WERI-Rb-1 (cell line): Measurements from ENCODE around the gene LATS2.

Experiments
- DNase-seq: peaks from one replicate; pipeline ENCODE4 v3.0.0-alpha.2; 2020
- H3K27ac ChIP-seq: fragments of 250-450 bp; sonication (Bioruptor Pico); 2 replicates; pipeline ENCODE4 v1.5.1; 2020; ENCODE audit warnings: mild to moderate bottlenecking, moderate library complexity
- H3K27me3 ChIP-seq: fragments of 250-450 bp; sonication (Bioruptor Pico); 2 replicates; pipeline ENCODE4 v1.5.1; 2021; ENCODE audit warnings: mild to moderate bottlenecking, low read depth, moderate library complexity; ENCODE audit not compliant: insufficient read depth, severe bottlenecking
- H3K36me3 ChIP-seq: fragments of 250-450 bp; sonication (Bioruptor Pico); 2 replicates; pipeline ENCODE4 v1.5.1; 2020; ENCODE audit warnings: mild to moderate bottlenecking, moderate library complexity
- H3K4me3 ChIP-seq: 2 replicates; pipeline ENCODE4 v1.5.1; 2011; ENCODE audit warnings: low read depth, mild to moderate bottlenecking, control low read depth, low read length
- H3K9me3 ChIP-seq: fragments of 250-450 bp; sonication (Bioruptor Pico); 2 replicates; pipeline ENCODE4 v1.5.1; 2021; ENCODE audit warnings: mild to moderate bottlenecking, moderate library complexity; ENCODE audit not compliant: severe bottlenecking
- CTCF ChIP-seq: IDR thresholded peaks from 2 replicates; pipeline ENCODE4 v1.5.1; 2011; ENCODE audit warnings: low read depth, mild to moderate bottlenecking, control low read depth, inconsistent platforms, low read length

Gene LATS2

GRCh38 chr13:21100994-21101757, 39.8 kb upstream of the LATS2 start:
- Histone ChIP-seq H3K27me3 (no peaks in the 10 kb centered on the region), H3K9me3 (no peaks in the 10 kb centered on the region), H3K4me3 (no peak overlapping the region), H3K27ac (no peak overlapping the region), H3K36me3 (no peaks in the 10 kb centered on the region)
- DNase-seq, result no peak
- TF ChIP-seq CTCF, result no peak

DNA sequence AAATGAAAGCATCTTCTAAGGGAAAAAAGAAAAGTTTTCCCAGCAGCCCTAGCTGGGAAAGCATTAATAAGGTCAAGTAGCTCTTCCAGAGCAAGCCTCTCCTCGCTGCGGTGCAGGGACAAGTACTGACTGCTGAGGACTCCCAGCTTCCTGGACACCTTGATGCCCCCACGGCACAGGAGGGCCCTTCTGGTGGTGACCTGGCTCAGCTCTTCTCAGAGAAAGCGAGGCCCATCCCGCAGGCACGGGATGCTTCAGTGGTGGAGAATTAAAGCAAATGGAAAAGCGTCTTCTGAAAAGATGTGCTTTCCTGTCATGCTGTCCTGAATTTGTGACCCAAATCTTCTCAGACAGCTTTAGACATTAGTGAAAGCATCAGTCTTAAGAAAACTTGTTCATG, 38.8 kb upstream of the LATS2 start:
- Histone ChIP-seq H3K27ac (no peak overlapping the region), H3K36me3 (no peaks in the 10 kb centered on the region), H3K4me3 (no peak overlapping the region), H3K27me3 (no peaks in the 10 kb centered on the region), H3K9me3 (no peaks in the 10 kb centered on the region)
- TF ChIP-seq CTCF, result no peak
- DNase-seq, result no peak

GRCh38 chr13:21095311-21095710, 33.9 kb upstream of the LATS2 start:
- no peaks in the 10 kb centered on the region for H3K9me3 ChIP-seq
- TF ChIP-seq CTCF, result no peak
- H3K4me3 ChIP-seq, result no peak overlapping the region
- no peaks in the 10 kb centered on the region for H3K27me3 ChIP-seq
- no peaks in the 10 kb centered on the region for H3K36me3 ChIP-seq
- no peak overlapping the region for H3K27ac ChIP-seq
- DNase-seq, result no peak

GRCh38 chr13:21089830-21090229, 28.4 kb upstream of the LATS2 start:
- Histone ChIP-seq H3K4me3 (no peak overlapping the region), H3K27me3 (no peaks in the 10 kb centered on the region), H3K36me3 (no peaks in the 10 kb centered on the region), H3K27ac (no peak overlapping the region), H3K9me3 (no peaks in the 10 kb centered on the region)
- no peak for DNase-seq
- no peak for TF ChIP-seq CTCF

DNA sequence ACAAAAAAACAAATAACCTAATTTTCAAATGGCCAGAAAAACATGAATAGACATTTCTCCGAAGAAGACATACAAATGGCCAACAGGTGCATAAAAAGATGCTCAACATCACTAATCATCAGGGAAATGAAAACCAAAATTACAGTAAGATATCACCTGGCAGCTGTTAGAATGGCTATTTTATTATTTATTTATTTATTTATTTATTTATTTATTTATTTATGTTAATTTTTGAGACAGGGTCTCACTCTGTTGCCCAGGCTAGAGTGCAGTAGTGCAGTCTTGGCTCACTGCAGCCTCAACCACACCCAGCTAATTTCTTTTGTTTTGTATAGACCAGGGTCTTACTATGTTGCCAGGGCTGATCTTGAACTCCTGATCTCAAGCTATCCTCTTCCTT, 27.1 kb upstream of the LATS2 start:
- Histone ChIP-seq H3K27me3 (no peaks in the 10 kb centered on the region), H3K4me3 (no peak overlapping the region), H3K9me3 (no peaks in the 10 kb centered on the region), H3K36me3 (no peaks in the 10 kb centered on the region), H3K27ac (no peak overlapping the region)
- no peak for DNase-seq
- no peak for TF ChIP-seq CTCF

DNA sequence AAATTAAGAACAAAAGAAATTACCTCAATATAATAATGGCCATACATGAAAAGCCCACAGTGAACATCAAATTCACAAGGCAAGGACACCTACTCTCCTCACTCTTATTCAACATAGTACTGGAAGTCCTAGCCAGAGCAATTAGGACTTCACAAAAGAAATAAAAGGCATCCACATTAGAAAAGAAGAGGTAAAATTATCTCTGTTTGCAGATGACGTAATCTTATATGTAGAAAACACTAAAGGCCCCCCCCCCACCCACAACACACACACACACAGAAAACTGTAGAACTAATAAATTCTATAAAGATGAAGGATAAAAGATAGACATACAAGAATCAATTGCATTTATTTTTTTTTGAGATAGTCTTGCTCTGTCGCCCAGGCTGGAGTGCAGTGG, 25.5 kb upstream of the LATS2 start:
- H3K27me3 ChIP-seq, result no peaks in the 10 kb centered on the region
- DNase-seq, result no peak
- no peak overlapping the region for H3K27ac ChIP-seq
- H3K9me3 ChIP-seq, result no peaks in the 10 kb centered on the region
- no peaks in the 10 kb centered on the region for H3K36me3 ChIP-seq
- no peak overlapping the region for H3K4me3 ChIP-seq
- no peak for TF ChIP-seq CTCF
